Measurements from ENCODE around the gene TMED5.
"Not testable (repeated sequence)": the region's sequence is repeated elsewhere in the genome, so short reads cannot be mapped to it uniquely, and the experiment has no call there.

Gene TMED5

GRCh38 chr1:93172778-93173177 lies 7.4 kb downstream of the TMED5 start:
- no peak for DNase-seq (ENCODE audit: low read depth in 2 of 3, low spot score in 2 of 3)

- DNase-seq (ENCODE audit: low read depth in 2 of 3, low spot score in 2 of 3), result no peak
These were observed 8.6 kb downstream of the TMED5 start for GRCh38 chr1:93171549-93172034.

- not testable (repeated sequence) for DNase-seq (ENCODE audit: low read depth in 2 of 3, low spot score in 2 of 3)
These were observed 10.0 kb downstream of the TMED5 start for GRCh38 chr1:93170141-93170678.

- DNase-seq (ENCODE audit: low read depth in 2 of 3, low spot score in 2 of 3), result no peak
These were observed 13.2 kb downstream of the TMED5 start for GRCh38 chr1:93167006-93167405.

GRCh38 chr1:93165895-93166294 lies 14.3 kb downstream of the TMED5 start:
- not testable (repeated sequence) for DNase-seq (ENCODE audit: low read depth in 2 of 3, low spot score in 2 of 3)

- no peak for DNase-seq (ENCODE audit: low read depth in 2 of 3, low spot score in 2 of 3)
These were observed 15.4 kb downstream of the TMED5 start for GRCh38 chr1:93164816-93165215.

- not testable (repeated sequence) for DNase-seq (ENCODE audit: low read depth in 2 of 3, low spot score in 2 of 3)
These were observed 16.9 kb downstream of the TMED5 start for GRCh38 chr1:93163314-93163713.

GRCh38 chr1:93159337-93159736 lies 20.9 kb downstream of the TMED5 start:
- DNase-seq (ENCODE audit: low read depth in 2 of 3, low spot score in 2 of 3), result no peak

GRCh38 chr1:93155335-93155734 lies 24.9 kb downstream of the TMED5 start:
- no peak for DNase-seq (ENCODE audit: low read depth in 2 of 3, low spot score in 2 of 3)

GRCh38 chr1:93154898-93155297 lies 25.3 kb downstream of the TMED5 start:
- no peak for DNase-seq (ENCODE audit: low read depth in 2 of 3, low spot score in 2 of 3)

GRCh38 chr1:93152835-93153234 lies 27.4 kb downstream of the TMED5 start:
- no peak for DNase-seq (ENCODE audit: low read depth in 2 of 3, low spot score in 2 of 3)

GRCh38 chr1:93151474-93151873 lies 28.7 kb downstream of the TMED5 start:
- DNase-seq (ENCODE audit: low read depth in 2 of 3, low spot score in 2 of 3), result no peak

- no peak for DNase-seq (ENCODE audit: low read depth in 2 of 3, low spot score in 2 of 3)
These were observed 29.5 kb downstream of the TMED5 start for GRCh38 chr1:93150729-93151128.

GRCh38 chr1:93148001-93148400 lies 32.2 kb downstream of the TMED5 start:
- no peak for DNase-seq (ENCODE audit: low read depth in 2 of 3, low spot score in 2 of 3)

GRCh38 chr1:93143769-93144168 lies 36.4 kb downstream of the TMED5 start:
- no peak for DNase-seq (ENCODE audit: low read depth in 2 of 3, low spot score in 2 of 3)

GRCh38 chr1:93143136-93143535 lies 37.1 kb downstream of the TMED5 start:
- DNase-seq (ENCODE audit: low read depth in 2 of 3, low spot score in 2 of 3), result no peak

GRCh38 chr1:93142161-93142560 lies 38.1 kb downstream of the TMED5 start:
- DNase-seq (ENCODE audit: low read depth in 2 of 3, low spot score in 2 of 3), result no peak

- no peak for DNase-seq (ENCODE audit: low read depth in 2 of 3, low spot score in 2 of 3)
These were observed 40.1 kb downstream of the TMED5 start for GRCh38 chr1:93140106-93140505.

- DNase-seq (ENCODE audit: low read depth in 2 of 3, low spot score in 2 of 3), result no peak
These were observed 42.5 kb downstream of the TMED5 start for GRCh38 chr1:93137604-93138292.

GRCh38 chr1:93136445-93136844 lies 43.8 kb downstream of the TMED5 start:
- no peak for DNase-seq (ENCODE audit: low read depth in 2 of 3, low spot score in 2 of 3)

- DNase-seq (ENCODE audit: low read depth in 2 of 3, low spot score in 2 of 3), result no peak
These were observed 47.6 kb downstream of the TMED5 start for GRCh38 chr1:93132638-93133037.

- no peak for DNase-seq (ENCODE audit: low read depth in 2 of 3, low spot score in 2 of 3)
These were observed 50.6 kb downstream of the TMED5 start for GRCh38 chr1:93129507-93130099.

All from activated CD8-positive, alpha-beta memory T cell treated with anti-CD3 and anti-CD28 coated beads for 48 hours (primary cell).